HG02763 (cell line): ENCODE results near the gene FSTL3.

ENCODE experiments used
- ATAC-seq: cut with Tn5 transposase; IDR thresholded peaks from one replicate; pipeline ENCODE4 v1.9.1; 2021; ENCODE audit warnings: mild to moderate bottlenecking, moderate library complexity; ENCODE audit not compliant: unreplicated experiment

FSTL3 gene

GRCh38 chr19:732148-733069 lies 56.2 kb downstream of the FSTL3 start:
- ATAC-seq, result no peak
